BLaER1 (cell line): ENCODE measurements around the gene INKA1.
A peak's percentile ranks its signal among the peaks of the same experiment; 100 is the strongest.

Source experiments
- H3K27ac ChIP-seq: shearing (Covaris generic); formaldehyde crosslinking; 2 replicates; pipeline ENCODE4 v1.8.1; 2022
- H3K27me3 ChIP-seq: shearing (Covaris generic); formaldehyde crosslinking; 2 replicates; pipeline ENCODE4 v1.8.1; 2022
- H3K36me3 ChIP-seq: shearing (Covaris generic); formaldehyde crosslinking; 2 replicates; pipeline ENCODE4 v1.8.1; 2022
- H3K4me1 ChIP-seq: shearing (Covaris generic); formaldehyde crosslinking; 2 replicates; pipeline ENCODE4 v1.8.1; 2022
- H3K4me2 ChIP-seq: shearing (Covaris generic); formaldehyde crosslinking; 2 replicates; pipeline ENCODE4 v1.8.1; 2022
- H3K4me3 ChIP-seq: shearing (Covaris generic); formaldehyde crosslinking; 2 replicates; pipeline ENCODE4 v1.8.1; 2022
- H3K9ac ChIP-seq: shearing (Covaris generic); formaldehyde crosslinking; 2 replicates; pipeline ENCODE4 v1.8.1; 2022
- H3K9me3 ChIP-seq: shearing (Covaris generic); formaldehyde crosslinking; 2 replicates; pipeline ENCODE4 v1.8.1; 2022
- H4K20me1 ChIP-seq: shearing (Covaris generic); formaldehyde crosslinking; 2 replicates; pipeline ENCODE4 v1.8.1; 2022
- Cebpa-rat ChIP-seq: shearing (Covaris generic); IDR thresholded peaks from 2 replicates; pipeline ENCODE4 v1.8.1; 2022

INKA1 gene

DNA sequence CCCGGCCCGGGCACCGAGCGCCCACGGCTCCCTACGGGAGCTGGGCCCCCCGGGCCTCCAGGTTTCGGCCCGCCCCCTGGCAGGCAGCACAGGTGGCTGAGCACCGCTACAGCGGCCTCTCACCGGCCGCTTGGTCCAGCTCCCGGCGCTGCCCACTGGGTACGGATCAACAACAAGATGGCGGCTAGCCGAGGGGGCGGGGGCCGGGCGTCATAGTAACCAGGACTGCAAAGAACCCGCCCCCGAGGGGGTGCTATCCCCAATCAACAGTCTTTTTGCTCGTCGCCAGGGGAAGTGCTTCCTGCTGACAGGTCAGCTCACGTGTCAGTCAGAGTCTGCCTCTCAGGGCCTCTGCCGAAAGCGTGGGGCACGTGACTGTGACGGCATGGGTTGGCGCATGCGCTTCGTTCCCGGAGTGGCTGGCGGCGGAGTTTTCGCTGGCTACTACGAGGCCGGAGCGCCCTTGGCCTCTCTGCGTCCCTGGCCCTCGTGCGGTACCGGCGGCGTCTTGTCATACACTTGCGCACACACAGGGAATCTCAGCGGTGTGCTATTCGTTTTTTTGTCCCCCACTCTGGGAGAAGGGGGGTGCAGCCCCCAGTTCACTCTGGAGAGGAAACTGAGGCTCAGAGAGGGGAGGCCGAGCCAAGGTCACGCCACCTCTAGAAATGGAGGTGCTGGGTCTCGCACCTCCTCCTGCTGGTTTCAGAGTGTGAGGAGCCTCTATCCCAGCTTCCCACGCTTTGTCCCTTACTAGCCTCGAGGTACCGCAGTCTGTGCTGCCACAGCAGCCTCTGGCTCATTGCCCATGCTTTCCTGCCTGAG, 16.5 kb upstream of the INKA1 start, which contains the start of gene IP6K1:
Gene IP6K1 (minus strand): TSS at position 186 of the 825 bp plus-strand sequence. CDS start 38,502 bp downstream, outside the sequence.
- TF ChIP-seq Cebpa-rat, result no peak
- peak within 1 kb of the TSS; percentile 92 for H3K9ac ChIP-seq
- peaks cover 62% of the 10 kb centered on the region for H3K4me1 ChIP-seq
- peak within 1 kb of the TSS; percentile 96 for H3K4me3 ChIP-seq
- H3K27ac ChIP-seq, result peak within 1 kb of the TSS; percentile 92
- H3K36me3 ChIP-seq, result peaks cover 27% of the 10 kb centered on the region
- no peaks in the 10 kb centered on the region for H3K27me3 ChIP-seq
- no peaks in the 10 kb centered on the region for H3K9me3 ChIP-seq
- H3K4me2 ChIP-seq, result peak within 1 kb of the TSS; percentile 99
- H4K20me1 ChIP-seq, result peaks cover 31% of the 10 kb centered on the region; the same call in 1 of the 2 replicates

DNA sequence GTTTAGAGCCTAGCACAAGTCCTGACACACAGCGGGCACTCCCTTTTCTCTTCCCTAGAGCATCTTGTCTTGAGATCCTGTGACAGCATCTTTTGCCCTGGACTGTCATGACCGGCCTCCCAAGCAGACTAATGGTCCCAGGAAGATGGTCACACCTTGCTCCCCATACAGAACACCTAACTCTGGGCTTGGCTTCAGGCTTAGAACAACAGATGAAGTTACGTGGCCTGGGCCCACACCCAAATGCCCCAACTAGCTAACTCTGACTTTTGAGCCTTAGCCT, 15.9 kb upstream of the INKA1 start:
- H3K36me3 ChIP-seq, result peaks cover 22% of the 10 kb centered on the region
- H3K9ac ChIP-seq, result peak overlapping the region; percentile 92
- H4K20me1 ChIP-seq, result peaks cover 26% of the 10 kb centered on the region; the same call in 1 of the 2 replicates
- H3K27ac ChIP-seq, result peak overlapping the region; percentile 92
- H3K4me1 ChIP-seq, result peaks cover 60% of the 10 kb centered on the region
- H3K9me3 ChIP-seq, result no peaks in the 10 kb centered on the region
- peak overlapping the region; percentile 99 for H3K4me2 ChIP-seq
- peak overlapping the region; percentile 96 for H3K4me3 ChIP-seq
- no peaks in the 10 kb centered on the region for H3K27me3 ChIP-seq
- no peak for TF ChIP-seq Cebpa-rat

DNA sequence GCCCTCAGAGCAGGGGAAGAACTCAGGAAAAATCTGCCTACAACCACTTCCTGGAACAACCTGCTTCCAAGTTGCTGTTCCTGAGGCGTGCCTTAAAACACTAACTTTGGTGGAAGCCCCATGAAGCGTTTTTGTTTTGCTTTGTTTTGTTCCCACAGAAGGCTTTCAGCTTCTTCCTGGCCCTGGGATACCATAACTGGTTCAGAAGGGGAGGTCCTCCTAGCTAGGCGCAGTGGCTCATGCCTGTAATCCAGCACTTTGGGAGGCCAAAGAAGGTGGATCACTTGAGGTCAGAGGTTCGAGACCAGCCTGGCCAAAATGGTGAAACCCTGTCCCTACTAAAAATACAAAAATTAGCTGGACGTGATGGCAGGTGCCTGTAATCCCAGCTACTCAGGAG, 15.5 kb upstream of the INKA1 start:
- H3K36me3 ChIP-seq, result peaks cover 18% of the 10 kb centered on the region
- no peaks in the 10 kb centered on the region for H3K27me3 ChIP-seq
- no peak overlapping the region for H3K4me3 ChIP-seq
- peak overlapping the region; percentile 92; the same call in 1 of the 2 replicates for H3K27ac ChIP-seq
- peak overlapping the region; percentile 99 for H3K4me2 ChIP-seq
- H3K4me1 ChIP-seq, result peaks cover 60% of the 10 kb centered on the region
- H3K9me3 ChIP-seq, result no peaks in the 10 kb centered on the region
- H4K20me1 ChIP-seq, result peaks cover 22% of the 10 kb centered on the region; the same call in 1 of the 2 replicates
- TF ChIP-seq Cebpa-rat, result no peak
- 0 out of 2 replicates have a peak overlapping the region, but pooled peaks have one; percentile 92 for H3K9ac ChIP-seq

DNA sequence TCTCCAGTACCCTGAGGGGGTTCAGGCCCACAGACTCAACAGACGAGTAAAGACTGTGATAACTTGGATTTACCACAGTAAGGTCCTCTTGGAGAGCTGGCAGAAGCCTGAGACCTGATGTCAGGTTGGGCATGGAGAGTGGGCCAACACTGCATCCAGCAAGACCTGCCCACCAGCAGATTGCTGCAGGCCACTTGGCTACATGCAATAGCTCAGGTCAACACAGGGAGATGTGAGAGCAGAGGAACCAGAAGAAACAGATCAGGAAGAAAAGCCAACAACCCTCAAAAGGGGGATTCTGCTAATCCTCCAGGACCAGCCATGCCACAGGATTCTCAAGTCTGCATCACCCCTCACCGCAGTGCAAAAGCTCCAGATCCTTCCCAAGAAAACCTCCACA, 15.0 kb upstream of the INKA1 start:
- H3K9me3 ChIP-seq, result no peaks in the 10 kb centered on the region
- H4K20me1 ChIP-seq, result peaks cover 16% of the 10 kb centered on the region; the same call in 1 of the 2 replicates
- TF ChIP-seq Cebpa-rat, result no peak
- no peaks in the 10 kb centered on the region for H3K27me3 ChIP-seq
- H3K4me2 ChIP-seq, result no peak overlapping the region
- H3K4me1 ChIP-seq, result peaks cover 55% of the 10 kb centered on the region
- peaks cover 13% of the 10 kb centered on the region for H3K36me3 ChIP-seq
- H3K27ac ChIP-seq, result no peak overlapping the region
- no peak overlapping the region for H3K4me3 ChIP-seq
- H3K9ac ChIP-seq, result no peak overlapping the region

DNA sequence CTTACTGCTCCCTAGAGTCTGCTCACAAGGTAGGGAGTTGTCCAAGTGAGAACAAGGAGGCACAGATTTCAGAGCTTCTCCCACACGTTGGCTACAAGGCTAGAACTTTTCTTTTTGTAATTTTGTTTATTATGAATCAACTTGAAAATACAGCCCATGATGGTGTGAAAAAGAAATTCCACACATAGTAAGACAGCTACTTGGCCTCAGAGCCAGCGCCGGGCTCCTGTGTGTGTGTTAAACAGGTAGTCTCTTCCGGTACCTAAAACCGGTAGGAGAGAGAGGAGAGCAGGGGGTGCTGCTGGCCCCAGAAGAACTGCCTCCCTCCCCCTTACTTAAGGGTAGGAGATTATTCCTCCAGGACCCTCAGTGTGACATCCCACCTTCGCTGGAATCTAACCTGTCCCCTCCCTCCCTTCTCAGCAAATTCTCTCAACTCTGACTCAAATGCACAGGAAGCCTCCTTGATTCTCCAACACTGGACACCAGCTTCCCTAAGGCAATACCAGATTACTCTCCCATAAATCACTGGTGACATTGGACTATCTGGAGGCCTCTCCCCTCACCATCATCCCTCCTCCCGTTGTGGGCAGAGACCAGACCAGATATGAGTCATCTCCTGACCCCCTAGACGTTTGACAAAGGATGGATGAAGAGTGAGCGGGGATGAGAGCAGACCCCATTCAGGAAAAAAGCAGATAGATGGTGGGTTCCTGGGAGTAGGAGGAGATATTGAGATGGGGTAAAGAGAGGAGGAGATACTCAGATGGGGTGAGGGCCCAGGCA, 12.2 kb upstream of the INKA1 start:
- Histone ChIP-seq H3K4me2 (peak overlapping the region; percentile 62), H3K9ac (0 out of 2 replicates have a peak overlapping the region, but pooled peaks have one; percentile 2)

DNA sequence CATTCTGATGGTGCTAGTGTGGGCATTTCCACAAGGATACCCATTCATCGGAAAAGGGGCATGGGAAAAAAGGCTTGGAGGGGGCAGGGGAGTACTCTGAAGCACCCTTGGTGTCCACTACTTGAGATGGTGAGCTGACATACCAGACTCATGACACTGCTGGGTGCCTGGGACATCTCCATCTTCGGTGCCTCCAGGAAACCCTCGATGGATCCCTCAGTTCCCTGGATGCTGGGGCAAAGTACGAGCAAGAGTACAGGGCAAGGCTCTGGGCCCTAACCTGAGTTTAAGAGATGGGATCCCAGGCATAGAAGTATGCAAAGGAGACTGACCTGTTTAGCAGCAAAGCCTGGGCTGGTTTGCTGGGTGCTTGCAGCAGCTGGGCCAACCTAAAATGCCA, 11.5 kb upstream of the INKA1 start:
- Histone ChIP-seq H3K9ac (no peak overlapping the region), H3K27me3 (no peaks in the 10 kb centered on the region), H3K4me1 (peaks cover 33% of the 10 kb centered on the region), H3K4me2 (no peak overlapping the region), H3K27ac (no peak overlapping the region), H3K9me3 (no peaks in the 10 kb centered on the region), H3K36me3 (no peaks in the 10 kb centered on the region), H3K4me3 (no peak overlapping the region), H4K20me1 (no peaks in the 10 kb centered on the region)
- TF ChIP-seq Cebpa-rat, result no peak

More for the DNA sequence above, 12.2 kb upstream of the INKA1 start:
- TF ChIP-seq Cebpa-rat, result no peak
- Histone ChIP-seq H4K20me1 (no peaks in the 10 kb centered on the region), H3K36me3 (no peaks in the 10 kb centered on the region), H3K27ac (peak overlapping the region; percentile 24; the same call in 1 of the 2 replicates), H3K4me1 (peaks cover 33% of the 10 kb centered on the region), H3K27me3 (no peaks in the 10 kb centered on the region), H3K4me3 (no peak overlapping the region), H3K9me3 (no peaks in the 10 kb centered on the region)

DNA sequence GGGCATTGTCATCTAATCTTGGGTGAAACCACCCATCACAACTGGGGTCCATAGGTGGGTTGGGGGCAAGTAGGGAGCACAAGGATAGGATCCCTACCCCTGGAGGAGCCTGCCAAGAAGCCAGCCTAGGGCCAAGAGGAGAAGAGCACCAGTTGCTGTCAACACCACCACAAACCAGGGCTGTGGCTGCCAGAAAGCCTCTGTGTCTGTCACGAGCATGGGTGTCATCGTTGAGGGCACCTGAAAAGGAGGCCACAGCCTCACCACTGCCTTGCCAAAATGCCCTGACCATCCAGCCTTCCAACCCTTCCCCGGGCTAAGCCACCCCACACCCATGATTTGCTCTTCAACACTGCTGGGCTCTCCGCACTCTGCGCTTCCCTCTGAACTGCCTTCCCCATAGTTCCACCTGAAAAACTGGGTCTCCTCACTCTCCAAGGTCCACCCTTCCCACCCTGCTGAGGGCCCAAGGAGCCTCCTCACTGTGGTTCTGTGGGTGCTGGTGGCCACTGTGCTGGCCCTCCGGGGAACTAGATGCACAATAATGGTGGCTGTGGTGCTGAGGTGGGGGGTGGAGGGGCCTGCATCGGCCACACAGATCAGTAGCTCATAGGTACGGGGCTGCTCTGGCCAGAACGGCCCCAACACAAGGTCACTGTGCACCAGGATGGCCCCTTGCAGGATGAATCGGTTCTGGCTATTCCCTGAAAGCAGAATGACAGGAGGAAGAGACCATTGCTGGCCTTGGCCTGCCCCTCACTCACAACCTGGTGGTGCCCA, 10.5 kb upstream of the INKA1 start:
- no peaks in the 10 kb centered on the region for H3K9me3 ChIP-seq
- H3K4me3 ChIP-seq, result no peak overlapping the region
- H3K4me2 ChIP-seq, result no peak overlapping the region
- no peaks in the 10 kb centered on the region for H3K27me3 ChIP-seq
- no peak overlapping the region for H3K9ac ChIP-seq
- H3K36me3 ChIP-seq, result no peaks in the 10 kb centered on the region
- TF ChIP-seq Cebpa-rat, result no peak
- H3K4me1 ChIP-seq, result peaks cover 31% of the 10 kb centered on the region
- H3K27ac ChIP-seq, result no peak overlapping the region
- no peaks in the 10 kb centered on the region for H4K20me1 ChIP-seq

DNA sequence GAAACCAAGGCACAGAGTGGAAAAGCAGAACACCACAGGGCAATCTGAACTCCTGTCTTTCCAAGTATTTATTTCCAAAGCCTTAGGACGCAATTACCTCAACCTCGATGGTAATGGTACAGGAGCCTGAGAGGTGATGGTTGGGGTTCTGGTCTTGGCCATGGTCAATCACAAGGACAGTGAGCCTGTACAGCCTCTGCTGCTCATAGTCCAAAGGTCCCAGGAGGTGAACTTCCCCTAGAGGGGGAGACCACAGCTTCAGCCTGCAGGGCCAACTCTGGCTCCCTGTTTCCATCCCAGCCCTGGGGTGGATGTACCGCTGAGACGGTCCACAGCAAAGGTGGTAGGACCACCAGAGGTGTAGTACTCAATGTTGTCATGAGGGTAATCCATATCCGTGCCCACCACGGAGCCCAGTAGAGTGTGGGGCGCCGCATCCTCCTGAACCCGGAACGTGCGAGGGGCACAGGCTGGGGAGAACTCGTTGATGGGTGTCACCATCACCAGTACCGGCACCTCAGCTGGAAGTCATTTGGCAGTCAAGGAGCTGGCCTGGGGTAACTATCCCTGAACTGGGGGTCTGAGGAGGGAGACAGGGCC, 9.5 kb upstream of the INKA1 start:
- Histone ChIP-seq H3K36me3 (no peaks in the 10 kb centered on the region), H3K4me1 (peaks cover 32% of the 10 kb centered on the region), H4K20me1 (no peaks in the 10 kb centered on the region), H3K9me3 (no peaks in the 10 kb centered on the region), H3K27me3 (no peaks in the 10 kb centered on the region), H3K4me3 (no peak overlapping the region), H3K9ac (no peak overlapping the region), H3K4me2 (no peak overlapping the region), H3K27ac (no peak overlapping the region)
- no peak for TF ChIP-seq Cebpa-rat

DNA sequence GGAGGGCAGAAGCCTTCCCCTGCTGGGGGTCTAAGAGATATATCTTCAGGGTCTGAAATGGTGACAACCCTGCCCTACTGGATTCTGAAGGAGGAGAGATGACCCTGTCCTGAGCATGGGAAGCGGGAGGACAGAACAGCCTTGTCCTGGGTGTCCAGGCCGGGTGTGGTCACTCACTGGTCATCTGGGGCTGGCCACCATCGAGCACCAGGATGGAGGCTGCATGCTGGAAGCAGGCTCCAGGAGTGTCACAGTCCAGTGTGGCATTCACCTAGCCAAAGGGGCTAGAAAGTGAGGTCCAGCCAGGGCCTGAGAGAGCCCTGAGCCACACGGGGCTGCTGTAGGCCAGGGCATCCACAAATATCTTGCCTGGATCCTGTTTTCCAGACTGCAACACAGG, 8.6 kb upstream of the INKA1 start:
- Histone ChIP-seq H4K20me1 (no peaks in the 10 kb centered on the region), H3K4me1 (peaks cover 31% of the 10 kb centered on the region), H3K4me2 (no peak overlapping the region), H3K27me3 (no peaks in the 10 kb centered on the region), H3K27ac (no peak overlapping the region), H3K4me3 (no peak overlapping the region), H3K9ac (no peak overlapping the region), H3K36me3 (no peaks in the 10 kb centered on the region), H3K9me3 (no peaks in the 10 kb centered on the region)
- no peak for TF ChIP-seq Cebpa-rat
